ENCODE results near the gene CEACAM7.

DNA sequence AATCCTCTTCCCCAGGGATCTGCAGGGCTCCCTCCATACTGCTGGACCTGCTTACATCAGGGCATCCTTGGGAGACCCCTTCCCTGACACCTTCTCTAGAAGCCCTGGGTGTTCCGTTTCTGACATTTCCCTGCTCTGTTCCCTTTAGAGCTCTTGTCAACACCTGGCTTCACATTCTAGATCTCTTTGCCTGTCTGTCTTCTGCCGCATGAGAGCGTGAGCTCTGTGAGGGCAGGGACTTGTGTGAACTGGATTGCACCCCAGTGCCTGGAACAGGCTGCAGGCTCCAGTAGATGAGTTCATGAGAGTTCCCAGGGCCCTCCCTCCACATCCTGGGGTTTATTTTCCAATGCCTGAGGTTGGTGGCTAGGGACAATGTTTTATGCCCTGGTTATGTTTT, 651 bp downstream of the CEACAM7 start:
- TF ChIP-seq, protein P1, sequence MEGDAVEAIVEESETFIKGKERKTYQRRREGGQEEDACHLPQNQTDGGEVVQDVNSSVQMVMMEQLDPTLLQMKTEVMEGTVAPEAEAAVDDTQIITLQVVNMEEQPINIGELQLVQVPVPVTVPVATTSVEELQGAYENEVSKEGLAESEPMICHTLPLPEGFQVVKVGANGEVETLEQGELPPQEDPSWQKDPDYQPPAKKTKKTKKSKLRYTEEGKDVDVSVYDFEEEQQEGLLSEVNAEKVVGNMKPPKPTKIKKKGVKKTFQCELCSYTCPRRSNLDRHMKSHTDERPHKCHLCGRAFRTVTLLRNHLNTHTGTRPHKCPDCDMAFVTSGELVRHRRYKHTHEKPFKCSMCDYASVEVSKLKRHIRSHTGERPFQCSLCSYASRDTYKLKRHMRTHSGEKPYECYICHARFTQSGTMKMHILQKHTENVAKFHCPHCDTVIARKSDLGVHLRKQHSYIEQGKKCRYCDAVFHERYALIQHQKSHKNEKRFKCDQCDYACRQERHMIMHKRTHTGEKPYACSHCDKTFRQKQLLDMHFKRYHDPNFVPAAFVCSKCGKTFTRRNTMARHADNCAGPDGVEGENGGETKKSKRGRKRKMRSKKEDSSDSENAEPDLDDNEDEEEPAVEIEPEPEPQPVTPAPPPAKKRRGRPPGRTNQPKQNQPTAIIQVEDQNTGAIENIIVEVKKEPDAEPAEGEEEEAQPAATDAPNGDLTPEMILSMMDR (IDR thresholded peaks at IDR 0.05; ENCODE audit: borderline replicate concordance, extremely low read depth, low read length, poor library complexity, severe bottlenecking): no peak
- TF ChIP-seq EZH2 (IDR thresholded peaks at IDR 0.05; ENCODE audit: borderline replicate concordance, low read depth, low read length, severe bottlenecking): no peak

Data from DND-41 (cell line).